ENCODE data around the gene OSBPL2. TPM values are rescaled to one million over a fixed set of nuclear protein-coding genes. Genes with fewer than 3 reads are reported as not detected.

Gene OSBPL2
- total RNA-seq, 1 donor from 2014 or later: 55.3 TPM

- intact Hi-C loops (cut with micrococcal nuclease): no loop called here
- peaks cover 29% of the 10 kb centered on the region for H3K4me1 ChIP-seq
- TF ChIP-seq CTCF (IDR thresholded peaks at IDR 0.05; ENCODE audit: borderline replicate concordance): no peak
- H3K36me3 ChIP-seq: no peaks in the 10 kb centered on the region
- no peak overlapping the region for H3K27ac ChIP-seq (replicated peaks)
- no peak overlapping the region for H3K4me3 ChIP-seq
- H3K27me3 ChIP-seq (ENCODE audit: low read depth): peaks cover 58% of the 10 kb centered on the region
- no peak for DNase-seq
- H3K9me3 ChIP-seq (replicated peaks): no peaks in the 10 kb centered on the region
Measured at GRCh38 chr20:62228982-62229545, 9.3 kb upstream of the OSBPL2 start.

GRCh38 chr20:62229667-62230066, 8.7 kb upstream of the OSBPL2 start:
- no peak for TF ChIP-seq CTCF (IDR thresholded peaks at IDR 0.05; ENCODE audit: borderline replicate concordance)
- Histone ChIP-seq H3K4me1 (peaks cover 34% of the 10 kb centered on the region), H3K9me3 (replicated peaks) (no peaks in the 10 kb centered on the region), H3K4me3 (no peak overlapping the region), H3K36me3 (no peaks in the 10 kb centered on the region), H3K27me3 (ENCODE audit: low read depth) (peaks cover 52% of the 10 kb centered on the region), H3K27ac (replicated peaks) (no peak overlapping the region)
- intact Hi-C loops (cut with micrococcal nuclease): no loop called here
- no peak for DNase-seq

- intact Hi-C loops (cut with micrococcal nuclease): no loop called here
- no peak overlapping the region for H3K27ac ChIP-seq (replicated peaks)
- H3K27me3 ChIP-seq (ENCODE audit: low read depth): peaks cover 47% of the 10 kb centered on the region
- H3K4me3 ChIP-seq: no peak overlapping the region
- H3K4me1 ChIP-seq: peaks cover 34% of the 10 kb centered on the region
- no peak for TF ChIP-seq CTCF (IDR thresholded peaks at IDR 0.05; ENCODE audit: borderline replicate concordance)
- H3K9me3 ChIP-seq (replicated peaks): no peaks in the 10 kb centered on the region
- no peaks in the 10 kb centered on the region for H3K36me3 ChIP-seq
- no peak for DNase-seq
Measured at GRCh38 chr20:62230276-62230675, 8.0 kb upstream of the OSBPL2 start.

GRCh38 chr20:62230696-62231095, 7.6 kb upstream of the OSBPL2 start:
- no peak for DNase-seq
- Histone ChIP-seq H3K9me3 (replicated peaks) (no peaks in the 10 kb centered on the region), H3K27ac (replicated peaks) (no peak overlapping the region), H3K27me3 (ENCODE audit: low read depth) (peaks cover 43% of the 10 kb centered on the region), H3K4me1 (peaks cover 34% of the 10 kb centered on the region), H3K36me3 (no peaks in the 10 kb centered on the region), H3K4me3 (no peak overlapping the region)
- TF ChIP-seq CTCF (IDR thresholded peaks at IDR 0.05; ENCODE audit: borderline replicate concordance): no peak
- intact Hi-C loops (cut with micrococcal nuclease): no loop called here

GRCh38 chr20:62231292-62231691, 7.0 kb upstream of the OSBPL2 start:
- no peak overlapping the region for H3K27ac ChIP-seq (replicated peaks)
- no peak for TF ChIP-seq CTCF (IDR thresholded peaks at IDR 0.05; ENCODE audit: borderline replicate concordance)
- intact Hi-C loops (cut with micrococcal nuclease): no loop called here
- no peak overlapping the region for H3K4me3 ChIP-seq
- no peaks in the 10 kb centered on the region for H3K9me3 ChIP-seq (replicated peaks)
- DNase-seq: no peak
- peaks cover 40% of the 10 kb centered on the region for H3K27me3 ChIP-seq (ENCODE audit: low read depth)
- H3K36me3 ChIP-seq: no peaks in the 10 kb centered on the region
- H3K4me1 ChIP-seq: peaks cover 35% of the 10 kb centered on the region

Data from left ventricle myocardium inferior (tissue), 1 donor.